Heart left ventricle (tissue), 16 donors: ENCODE measurements around the gene RND2. TPM values are rescaled to one million over a fixed set of nuclear protein-coding genes. Genes with fewer than 3 reads are reported as not detected.

Source experiments
- ATAC-seq, 4 donors: fragments of 200-7000 bp; cut with Tn5 transposase; one replicate each; pipeline ENCODE4 v1.9.1; 2020 to 2022; ENCODE audit warnings: moderate library complexity in 4 of 4, mild to moderate bottlenecking in 3 of 4, moderate number of reproducible peaks in 1 of 4
- DNase-seq, 5 donors: peaks; one replicate each; pipeline ENCODE4 v3.0.0-alpha.2; 2020
- H3K27ac ChIP-seq, 12 donors: fragments of 200-600 bp; sonication (generic) in 4 of 12; one replicate each; pipeline versions ENCODE4 v1.5.0 to v1.8.0; 2016 to 2022; ENCODE audit warnings: mild to moderate bottlenecking in 2 of 12
- H3K27me3 ChIP-seq, 9 donors: fragments of 200-600 bp; sonication (generic) in 2 of 9; one replicate each; pipeline versions ENCODE4 v1.5.1 to v1.8.0; 2016 to 2022; ENCODE audit warnings: mild to moderate bottlenecking in 3 of 9
- H3K36me3 ChIP-seq, 9 donors: fragments of 200-600 bp; sonication (generic) in 2 of 9; one replicate each; pipeline versions ENCODE4 v1.5.0 to v1.8.0; 2018 to 2022; ENCODE audit warnings: mild to moderate bottlenecking in 2 of 9
- H3K4me1 ChIP-seq, 12 donors: fragments of 200-600 bp; sonication (generic) in 4 of 12; one replicate each; pipeline versions ENCODE4 v1.5.0 to v1.8.0; 2016 to 2022; ENCODE audit warnings: mild to moderate bottlenecking in 3 of 12
- H3K4me3 ChIP-seq, 12 donors: fragments of 200-600 bp; sonication (generic) in 4 of 12; one replicate each; pipeline versions ENCODE4 v1.5.0 to v1.8.0; 2017 to 2022; ENCODE audit warnings: mild to moderate bottlenecking in 9 of 12, moderate library complexity in 4 of 12
- H3K9me3 ChIP-seq, 12 donors: fragments of 200-600 bp; sonication (generic) in 4 of 12; one replicate each; pipeline versions ENCODE4 v1.5.0 to v1.8.0; 2016 to 2022; ENCODE audit warnings: mild to moderate bottlenecking in 1 of 12
- POLR2A ChIP-seq, 2 donors: fragments of 450-650 bp; IDR thresholded peaks; one replicate each; pipeline ENCODE4 v1.6.1; 2017; ENCODE audit warnings: antibody characterized with exemption in 2 of 2, mild to moderate bottlenecking in 2 of 2, moderate library complexity in 2 of 2
- WGBS, 4 donors: extraction: QIAGEN DNeasy Blood & Tissue Kit in 2 of 4; methylation state at CpG; one replicate each; pipeline versions ENCODE4 v1.1.5 to v1.1.7; 2013 to 2018; 5-methylcytosine and 5-hydroxymethylcytosine counted together
- intact Hi-C, 10 donors: fragments of 100-400 bp; cut with DNase I; formaldehyde crosslinking; loops; one replicate each; pipeline versions ENCODE4 v1.11.1 to v1.14.2; 2022
- polyA plus RNA-seq, 2 donors: library from polyadenylated mRNA; stranded (reverse); fragments of 200-250 nt; gene quantifications; one replicate each; pipeline ENCODE4 v1.2.3, GENCODE V29; 2013
- total RNA-seq, 9 donors: library from RNA; depleted of rRNA in 2 of 9; stranded (reverse); fragments of >200 nt in 2 of 9; fragmentation: NEBNext Ultra II Directional in 3 of 9; extraction: Animal tissue kit (Norgen Biotek cat#: 25700) in 3 of 9; gene quantifications; one replicate each; pipeline versions ENCODE4 v1.1.0 to v1.2.4, GENCODE V29; 2016 to 2023
- TF ChIP-seq, protein P1 (sequence below), 12 donors: fragments of 200-600 bp; sonication (generic) in 4 of 12; IDR thresholded peaks; one replicate each; pipeline versions ENCODE4 v1.5.0 to v1.8.0; 2018 to 2022; ENCODE audit warnings: antibody characterized with exemption in 12 of 12, mild to moderate bottlenecking in 5 of 12
- donor health status: ischemic (EF 13 %, LVEDD 7.1; RV severe dilation, severe dysfunction).
- donor health status: healthy with polysubstance abuse.
- donor health status: DM: no; HTN: yes; CAD: no.
- donor health status: DM: no; HTN: no; CAD: no.
- donor health status: ischemic (EF 25% LVEDD 6.9; RV normal size, moderate dysfunction).
- donor health status: ischemic (EF 25% LVEDD 5.7; RV mildly dilated, moderate dysfunction).
- donor health status: healthy.
- donor health status: DM: yes; HTN: yes; CAD: no.
- donor health status: ischemic (EF 35%, LVEDD 5.7; RV mildly dilated, moderate dysfunction).
- donor health status: nonischemic (EF 11% LVEDD 7.7; RV severe dilation, severe dysfunction).
- donor health status: DM: yes; HTN: yes; CAD: no.
- donor health status: PGD.
- donor health status: ischemic (EF 29% LVEDD 5.4; RV normal size, mild dysfunction).
- donor health status: nonischemic (EF 23%, LVEDD 6.1; RV moderate dilation, normal function).

Gene RND2
- total and polyA plus RNA-seq, 11 donors, result 0.10 to 1.6 (median 0.56) TPM

GRCh38 chr17:43074869-43075268 is 49.8 kb downstream of the RND2 start:
- ATAC-seq (no peak), DNase-seq (no peak)
- Histone ChIP-seq H3K36me3 (peaks cover 0 to 12% (median 0%) of the 10 kb centered on the region in 9 donors), H3K27me3 (no peaks in the 10 kb centered on the region), H3K9me3 (no peaks in the 10 kb centered on the region), H3K4me1 (peaks cover 0 to 4% (median 0%) of the 10 kb centered on the region in 12 donors), H3K4me3 (no peak overlapping the region), H3K27ac (no peak overlapping the region)
- intact Hi-C loops, result loop anchor here in 1 of 10 donors (5.0 kb wide), 1 partner anchor 48 kb away; the partner anchor contains the start of gene RND2
- no peak for TF ChIP-seq POLR2A (IDR thresholded peaks at IDR 0.05)
- 93 to 95% (median 93%) methylated on average over 4 of the region's 4 CpGs for WGBS, 4 donors

DNA sequence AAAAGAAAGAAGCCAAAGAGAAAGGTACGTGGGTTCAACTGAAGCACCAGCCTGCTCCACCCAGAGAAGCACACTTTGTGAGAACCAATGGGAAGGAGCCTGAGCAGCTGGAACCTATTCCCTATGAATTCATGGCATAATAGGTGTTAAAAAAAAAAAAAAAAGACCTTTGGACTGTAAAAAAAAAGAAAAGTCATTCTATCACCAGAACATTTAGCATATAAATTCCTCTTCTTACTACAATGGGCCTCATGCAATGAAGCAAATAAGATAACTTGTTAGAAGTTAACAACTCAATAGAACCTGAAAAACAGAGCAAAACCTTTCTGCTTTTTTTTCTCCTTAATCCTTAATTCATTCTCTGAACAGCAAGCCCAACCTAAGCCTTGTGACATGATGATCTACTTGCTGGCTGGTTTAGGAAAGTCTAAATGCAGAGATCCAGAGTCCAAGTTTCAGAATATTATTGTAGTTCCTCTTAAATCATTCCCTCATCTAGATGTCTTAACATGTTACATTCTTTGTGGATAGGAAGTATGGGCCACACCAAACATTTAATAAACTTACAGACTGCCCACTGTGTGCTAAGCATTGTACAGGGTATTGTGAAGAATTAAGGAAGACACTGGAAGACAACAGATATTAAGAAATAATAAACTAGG is 54.7 kb downstream of the RND2 start:
- intact Hi-C loops, result loop anchor here in 1 of 10 donors (5.0 kb wide), 1 partner anchor 52 kb away; the partner anchor contains the start of gene RND2
- 89 to 98% (median 92%) methylated on average over 1 of the region's 1 CpG for whole genome bisulfite sequencing, 4 donors
- H3K9me3 ChIP-seq, result no peaks in the 10 kb centered on the region
- H3K4me1 ChIP-seq, result peaks cover 0 to 9% (median 0%) of the 10 kb centered on the region in 12 donors
- TF ChIP-seq, protein P1, sequence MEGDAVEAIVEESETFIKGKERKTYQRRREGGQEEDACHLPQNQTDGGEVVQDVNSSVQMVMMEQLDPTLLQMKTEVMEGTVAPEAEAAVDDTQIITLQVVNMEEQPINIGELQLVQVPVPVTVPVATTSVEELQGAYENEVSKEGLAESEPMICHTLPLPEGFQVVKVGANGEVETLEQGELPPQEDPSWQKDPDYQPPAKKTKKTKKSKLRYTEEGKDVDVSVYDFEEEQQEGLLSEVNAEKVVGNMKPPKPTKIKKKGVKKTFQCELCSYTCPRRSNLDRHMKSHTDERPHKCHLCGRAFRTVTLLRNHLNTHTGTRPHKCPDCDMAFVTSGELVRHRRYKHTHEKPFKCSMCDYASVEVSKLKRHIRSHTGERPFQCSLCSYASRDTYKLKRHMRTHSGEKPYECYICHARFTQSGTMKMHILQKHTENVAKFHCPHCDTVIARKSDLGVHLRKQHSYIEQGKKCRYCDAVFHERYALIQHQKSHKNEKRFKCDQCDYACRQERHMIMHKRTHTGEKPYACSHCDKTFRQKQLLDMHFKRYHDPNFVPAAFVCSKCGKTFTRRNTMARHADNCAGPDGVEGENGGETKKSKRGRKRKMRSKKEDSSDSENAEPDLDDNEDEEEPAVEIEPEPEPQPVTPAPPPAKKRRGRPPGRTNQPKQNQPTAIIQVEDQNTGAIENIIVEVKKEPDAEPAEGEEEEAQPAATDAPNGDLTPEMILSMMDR (IDR thresholded peaks at IDR 0.05), result no peak
- no peak for TF ChIP-seq POLR2A (IDR thresholded peaks at IDR 0.05)
- no peaks in the 10 kb centered on the region for H3K27me3 ChIP-seq
- ATAC-seq (no peak), DNase-seq (no peak)
- H3K4me3 ChIP-seq, result no peak overlapping the region
- peaks cover 0 to 10% (median 3%) of the 10 kb centered on the region in 9 donors for H3K36me3 ChIP-seq
- no peak overlapping the region for H3K27ac ChIP-seq

Other genes starting within 250 kb of the RND2 start
- 1 to 10 TPM in 1 of 9 donors, not detected in 8; 1.2 TPM for gene WNK4, start 244.6 kb upstream of the RND2 start, total RNA-seq
- not detected for gene WNK4, start 244.6 kb upstream of the RND2 start, polyA plus RNA-seq
- gene COA3, start 226.5 kb upstream of the RND2 start, total RNA-seq, result 10 to 100 TPM; 56.2 to 97.1 (median 71.8) TPM
- 100 to 1,000 TPM; 110 to 136 TPM for gene COA3, start 226.5 kb upstream of the RND2 start, polyA plus RNA-seq
- not detected for gene CNTD1, start 226.4 kb upstream of the RND2 start, total RNA-seq
- gene CNTD1, start 226.4 kb upstream of the RND2 start, polyA plus RNA-seq, result under 1 TPM; 0.10 to 0.38 TPM
- gene BECN1, start 200.9 kb upstream of the RND2 start, total RNA-seq, result 10 to 100 TPM; 70.8 to 94.9 (median 79.8) TPM
- 10 to 100 TPM; 29.9 to 91.9 TPM for gene BECN1, start 200.9 kb upstream of the RND2 start, polyA plus RNA-seq
- gene PSME3, start 191.8 kb upstream of the RND2 start, total RNA-seq, result 100 to 1,000 TPM in 1 of 9 donors, 10 to 100 TPM in 8; 59.7 to 105 (median 67.7) TPM
- gene PSME3, start 191.8 kb upstream of the RND2 start, polyA plus RNA-seq, result 100 to 1,000 TPM in 1 of 2 donors, 10 to 100 TPM in 1; 47.4 to 157 TPM
- gene AOC2, start 180.7 kb upstream of the RND2 start, total RNA-seq, result under 1 TPM; 0.21 to 0.88 (median 0.44) TPM
- gene AOC2, start 180.7 kb upstream of the RND2 start, polyA plus RNA-seq, result under 1 TPM; 0.23 to 0.50 TPM
- 10 to 100 TPM in 4 of 9 donors, 1 to 10 TPM in 5; 3.9 to 55.4 (median 9.2) TPM for gene AOC3, start 174.0 kb upstream of the RND2 start, total RNA-seq
- gene AOC3, start 174.0 kb upstream of the RND2 start, polyA plus RNA-seq, result 10 to 100 TPM; 10.2 to 11.8 TPM
- not detected for gene G6PC1, start 124.4 kb upstream of the RND2 start, total RNA-seq
- gene G6PC1, start 124.4 kb upstream of the RND2 start, polyA plus RNA-seq, result not detected
- 10 to 100 TPM; 19.5 to 33.3 (median 26.2) TPM for gene AARSD1, start 60.8 kb upstream of the RND2 start, total RNA-seq
- 10 to 100 TPM; 45.5 to 66.3 TPM for gene AARSD1, start 60.8 kb upstream of the RND2 start, polyA plus RNA-seq
- gene PTGES3L, start 45.2 kb upstream of the RND2 start, total RNA-seq, result 10 to 100 TPM; 24.6 to 48.4 (median 41.2) TPM
- gene PTGES3L, start 45.2 kb upstream of the RND2 start, polyA plus RNA-seq, result 10 to 100 TPM; 41.5 to 58.0 TPM
- 10 to 100 TPM in 8 of 9 donors, 1 to 10 TPM in 1; 9.8 to 15.9 (median 11.4) TPM for gene RUNDC1, start 44.7 kb upstream of the RND2 start, total RNA-seq
- gene RUNDC1, start 44.7 kb upstream of the RND2 start, polyA plus RNA-seq, result 10 to 100 TPM in 1 of 2 donors, 1 to 10 TPM in 1; 5.5 to 14.4 TPM
- 100 to 1,000 TPM; 477 to 796 (median 664) TPM for gene RPL27, start 26.8 kb upstream of the RND2 start, total RNA-seq
- gene RPL27, start 26.8 kb upstream of the RND2 start, polyA plus RNA-seq, result 1,000 to 10,000 TPM; 1,976 to 2,590 TPM
- 10 to 100 TPM in 8 of 9 donors, 1 to 10 TPM in 1; 8.4 to 66.7 (median 11.9) TPM for gene IFI35, start 18.4 kb upstream of the RND2 start, total RNA-seq
- gene IFI35, start 18.4 kb upstream of the RND2 start, polyA plus RNA-seq, result 10 to 100 TPM in 1 of 2 donors, 1 to 10 TPM in 1; 9.2 to 12.5 TPM
- 100 to 1,000 TPM in 5 of 9 donors, 10 to 100 TPM in 4; 69.7 to 138 (median 108) TPM for gene VAT1, start 2.8 kb upstream of the RND2 start, total RNA-seq
- 10 to 100 TPM; 64.5 to 91.2 TPM for gene VAT1, start 2.8 kb upstream of the RND2 start, polyA plus RNA-seq
- gene BRCA1, start 100.1 kb downstream of the RND2 start, total RNA-seq, result 10 to 100 TPM in 4 of 9 donors, 1 to 10 TPM in 5; 4.8 to 11.7 (median 8.4) TPM
- 1 to 10 TPM; 2.7 to 3.3 TPM for gene BRCA1, start 100.1 kb downstream of the RND2 start, polyA plus RNA-seq
- gene NBR1, start 146.0 kb downstream of the RND2 start, total RNA-seq, result 100 to 1,000 TPM in 5 of 9 donors, 10 to 100 TPM in 4; 82.6 to 146 (median 105) TPM
- gene NBR1, start 146.0 kb downstream of the RND2 start, polyA plus RNA-seq, result 10 to 100 TPM; 31.6 to 70.0 TPM
- 10 to 100 TPM in 1 of 9 donors, 1 to 10 TPM in 8; 1.3 to 26.0 (median 2.0) TPM for gene TMEM106A, start 186.6 kb downstream of the RND2 start, total RNA-seq
- 1 to 10 TPM; 1.9 to 2.0 TPM for gene TMEM106A, start 186.6 kb downstream of the RND2 start, polyA plus RNA-seq
- gene CCDC200, start 203.4 kb downstream of the RND2 start, total RNA-seq, result not detected
- gene CCDC200, start 203.4 kb downstream of the RND2 start, polyA plus RNA-seq, result not detected
- 1,000 to 10,000 TPM in 6 of 9 donors, 100 to 1,000 TPM in 1, not detected in 2; 404 to 5,003 (median 3,408) TPM for gene RNU2-1, start 208.7 kb downstream of the RND2 start, total RNA-seq
- gene RNU2-1, start 208.7 kb downstream of the RND2 start, polyA plus RNA-seq, result not detected